Heart left ventricle (tissue), 16 donors: Measurements from ENCODE around the gene TTYH3. TPM values are rescaled to one million over a fixed set of nuclear protein-coding genes. Genes with fewer than 3 reads are reported as not detected.

Experiments used
- ATAC-seq, 4 donors: fragments of 200-7000 bp; cut with Tn5 transposase; one replicate each; pipeline ENCODE4 v1.9.1; 2020 to 2022; ENCODE audit warnings: moderate library complexity in 4 of 4, mild to moderate bottlenecking in 3 of 4, moderate number of reproducible peaks in 1 of 4
- DNase-seq, 5 donors: peaks; one replicate each; pipeline ENCODE4 v3.0.0-alpha.2; 2020
- H3K27ac ChIP-seq, 12 donors: fragments of 200-600 bp; sonication (generic) in 4 of 12; one replicate each; pipeline versions ENCODE4 v1.5.0 to v1.8.0; 2016 to 2022; ENCODE audit warnings: mild to moderate bottlenecking in 2 of 12
- H3K27me3 ChIP-seq, 9 donors: fragments of 200-600 bp; sonication (generic) in 2 of 9; one replicate each; pipeline versions ENCODE4 v1.5.1 to v1.8.0; 2016 to 2022; ENCODE audit warnings: mild to moderate bottlenecking in 3 of 9
- H3K36me3 ChIP-seq, 9 donors: fragments of 200-600 bp; sonication (generic) in 2 of 9; one replicate each; pipeline versions ENCODE4 v1.5.0 to v1.8.0; 2018 to 2022; ENCODE audit warnings: mild to moderate bottlenecking in 2 of 9
- H3K4me1 ChIP-seq, 12 donors: fragments of 200-600 bp; sonication (generic) in 4 of 12; one replicate each; pipeline versions ENCODE4 v1.5.0 to v1.8.0; 2016 to 2022; ENCODE audit warnings: mild to moderate bottlenecking in 3 of 12
- H3K4me3 ChIP-seq, 12 donors: fragments of 200-600 bp; sonication (generic) in 4 of 12; one replicate each; pipeline versions ENCODE4 v1.5.0 to v1.8.0; 2017 to 2022; ENCODE audit warnings: mild to moderate bottlenecking in 9 of 12, moderate library complexity in 4 of 12
- H3K9me3 ChIP-seq, 12 donors: fragments of 200-600 bp; sonication (generic) in 4 of 12; one replicate each; pipeline versions ENCODE4 v1.5.0 to v1.8.0; 2016 to 2022; ENCODE audit warnings: mild to moderate bottlenecking in 1 of 12
- CTCF ChIP-seq, 12 donors: fragments of 200-600 bp; sonication (generic) in 4 of 12; IDR thresholded peaks; one replicate each; pipeline versions ENCODE4 v1.5.0 to v1.8.0; 2018 to 2022; ENCODE audit warnings: antibody characterized with exemption in 12 of 12, mild to moderate bottlenecking in 5 of 12
- POLR2A ChIP-seq, 2 donors: fragments of 450-650 bp; IDR thresholded peaks; one replicate each; pipeline ENCODE4 v1.6.1; 2017; ENCODE audit warnings: antibody characterized with exemption in 2 of 2, mild to moderate bottlenecking in 2 of 2, moderate library complexity in 2 of 2
- WGBS, 4 donors: extraction: QIAGEN DNeasy Blood & Tissue Kit in 2 of 4; methylation state at CpG; one replicate each; pipeline versions ENCODE4 v1.1.5 to v1.1.7; 2013 to 2018; 5-methylcytosine and 5-hydroxymethylcytosine counted together
- intact Hi-C, 10 donors: fragments of 100-400 bp; cut with DNase I; formaldehyde crosslinking; loops; one replicate each; pipeline versions ENCODE4 v1.11.1 to v1.14.2; 2022
- polyA plus RNA-seq, 2 donors: library from polyadenylated mRNA; stranded (reverse); fragments of 200-250 nt; gene quantifications; one replicate each; pipeline ENCODE4 v1.2.3, GENCODE V29; 2013
- total RNA-seq, 9 donors: library from RNA; depleted of rRNA in 2 of 9; stranded (reverse); fragments of >200 nt in 2 of 9; fragmentation: NEBNext Ultra II Directional in 3 of 9; extraction: Animal tissue kit (Norgen Biotek cat#: 25700) in 3 of 9; gene quantifications; one replicate each; pipeline versions ENCODE4 v1.1.0 to v1.2.4, GENCODE V29; 2016 to 2023
- donor health status: ischemic (EF 13 %, LVEDD 7.1; RV severe dilation, severe dysfunction).
- donor health status: healthy with polysubstance abuse.
- donor health status: DM: no; HTN: yes; CAD: no.
- donor health status: DM: no; HTN: no; CAD: no.
- donor health status: ischemic (EF 25% LVEDD 6.9; RV normal size, moderate dysfunction).
- donor health status: ischemic (EF 25% LVEDD 5.7; RV mildly dilated, moderate dysfunction).
- donor health status: healthy.
- donor health status: DM: yes; HTN: yes; CAD: no.
- donor health status: ischemic (EF 35%, LVEDD 5.7; RV mildly dilated, moderate dysfunction).
- donor health status: nonischemic (EF 11% LVEDD 7.7; RV severe dilation, severe dysfunction).
- donor health status: DM: yes; HTN: yes; CAD: no.
- donor health status: PGD.
- donor health status: ischemic (EF 29% LVEDD 5.4; RV normal size, mild dysfunction).
- donor health status: nonischemic (EF 23%, LVEDD 6.1; RV moderate dilation, normal function).

The TTYH3 gene
- total and polyA plus RNA-seq, 11 donors: 5.7 to 104 (median 12.8) TPM

- peak overlapping the region in 1 of 12 donors; percentile 35 for H3K4me3 ChIP-seq
- H3K27ac ChIP-seq: peak overlapping the region; percentile 49 to 95 (median 68)
- intact Hi-C loops: no loop called here
- peaks cover 0 to 6% (median 0%) of the 10 kb centered on the region in 9 donors for H3K36me3 ChIP-seq
- no peaks in the 10 kb centered on the region for H3K27me3 ChIP-seq
- 53 to 63% (median 56%) methylated on average over 15 to 23 of the region's 23 CpGs for WGBS, 4 donors
- no peaks in the 10 kb centered on the region for H3K9me3 ChIP-seq
- DNase-seq (peak; percentile 66 to 85 (median 76)), ATAC-seq (peak in 2 of 4 donors; percentile 2 to 8)
- no peak for TF ChIP-seq CTCF (IDR thresholded peaks at IDR 0.05)
- no peak for TF ChIP-seq POLR2A (IDR thresholded peaks at IDR 0.05)
- H3K4me1 ChIP-seq: peaks cover 15 to 100% (median 86%) of the 10 kb centered on the region in 12 donors
Observed at GRCh38 chr7:2637505-2638223, 5.9 kb downstream of the TTYH3 start.

- ATAC-seq (peak in 3 of 4 donors; percentile 4 to 25 (median 19)), DNase-seq (peak in 4 of 5 donors; percentile 70 to 84 (median 80))
- H3K4me3 ChIP-seq: peak overlapping the region in 2 of 12 donors; percentile 15 to 35
- intact Hi-C loops: no loop called here
- H3K9me3 ChIP-seq: no peaks in the 10 kb centered on the region
- H3K36me3 ChIP-seq: peaks cover 0 to 6% (median 0%) of the 10 kb centered on the region in 9 donors
- 42 to 61% (median 45%) methylated on average over 9 to 34 of the region's 34 CpGs for WGBS, 4 donors
- peak overlapping the region; percentile 49 to 95 (median 68) for H3K27ac ChIP-seq
- TF ChIP-seq POLR2A (IDR thresholded peaks at IDR 0.05): no peak
- no peak for TF ChIP-seq CTCF (IDR thresholded peaks at IDR 0.05)
- H3K27me3 ChIP-seq: no peaks in the 10 kb centered on the region
- peaks cover 15 to 92% (median 81%) of the 10 kb centered on the region in 12 donors for H3K4me1 ChIP-seq
Observed at GRCh38 chr7:2638224-2638991, 6.6 kb downstream of the TTYH3 start.

DNA sequence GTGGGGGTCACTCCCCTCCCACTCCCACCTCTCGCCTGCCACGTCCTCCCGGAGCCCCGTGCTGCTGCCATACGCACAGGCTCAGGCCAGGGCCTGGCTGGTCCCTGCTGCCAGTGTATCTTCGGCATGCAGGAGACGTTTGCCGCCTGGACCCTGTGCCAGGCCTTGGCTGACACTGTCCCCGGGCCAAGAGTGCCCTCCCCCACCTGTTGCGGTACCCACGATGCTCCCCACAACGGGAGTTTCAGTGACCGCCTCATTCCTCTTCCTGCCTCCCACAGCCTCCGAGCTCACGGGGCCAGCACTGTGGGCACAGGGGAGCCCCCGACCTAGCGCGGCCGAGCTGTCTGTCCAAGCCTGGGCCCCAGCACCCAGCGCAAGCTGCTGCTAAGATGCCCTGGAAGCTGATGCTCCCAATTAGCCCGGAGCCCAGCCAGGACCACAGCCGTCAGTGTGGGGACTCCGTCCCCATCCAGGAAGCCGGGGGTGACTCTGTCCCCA, 7.4 kb downstream of the TTYH3 start:
- TF ChIP-seq POLR2A (IDR thresholded peaks at IDR 0.05) (no peak), CTCF (IDR thresholded peaks at IDR 0.05) (no peak)
- Histone ChIP-seq H3K4me3 (no peak overlapping the region), H3K27ac (peak overlapping the region in 11 of 12 donors; percentile 49 to 95 (median 69)), H3K36me3 (peaks cover 0 to 6% (median 0%) of the 10 kb centered on the region in 9 donors), H3K9me3 (no peaks in the 10 kb centered on the region), H3K4me1 (peaks cover 15 to 92% (median 79%) of the 10 kb centered on the region in 12 donors), H3K27me3 (no peaks in the 10 kb centered on the region)
- DNase-seq (peak in 2 of 5 donors; percentile 66 to 68), ATAC-seq (peak in 2 of 4 donors; percentile 11 to 14)
- 67 to 72% (median 70%) methylated on average over 20 to 24 of the region's 24 CpGs for WGBS, 4 donors
- intact Hi-C loops: no loop called here
